Activated CD8-positive, alpha-beta memory T cell treated with anti-CD3 and anti-CD28 coated beads, Interleukin-2, amount 50 U/mL, for 1 hour (primary cell): Measurements from ENCODE around the gene SERPINF2.
"Not testable (repeated sequence)": the region's sequence is repeated elsewhere in the genome, so short reads cannot be mapped to it uniquely, and the experiment has no call there.

ENCODE experiments used
- DNase-seq: peaks from one replicate; pipeline ENCODE4 v3.0.0-alpha.2; 2020; ENCODE audit errors: extremely low read depth

The SERPINF2 gene

GRCh38 chr17:1716076-1716911 lies 26.4 kb upstream of the SERPINF2 start:
- DNase-seq: peak; percentile 100

GRCh38 chr17:1716912-1717695 lies 25.6 kb upstream of the SERPINF2 start:
- peak; percentile 54 for DNase-seq

DNA sequence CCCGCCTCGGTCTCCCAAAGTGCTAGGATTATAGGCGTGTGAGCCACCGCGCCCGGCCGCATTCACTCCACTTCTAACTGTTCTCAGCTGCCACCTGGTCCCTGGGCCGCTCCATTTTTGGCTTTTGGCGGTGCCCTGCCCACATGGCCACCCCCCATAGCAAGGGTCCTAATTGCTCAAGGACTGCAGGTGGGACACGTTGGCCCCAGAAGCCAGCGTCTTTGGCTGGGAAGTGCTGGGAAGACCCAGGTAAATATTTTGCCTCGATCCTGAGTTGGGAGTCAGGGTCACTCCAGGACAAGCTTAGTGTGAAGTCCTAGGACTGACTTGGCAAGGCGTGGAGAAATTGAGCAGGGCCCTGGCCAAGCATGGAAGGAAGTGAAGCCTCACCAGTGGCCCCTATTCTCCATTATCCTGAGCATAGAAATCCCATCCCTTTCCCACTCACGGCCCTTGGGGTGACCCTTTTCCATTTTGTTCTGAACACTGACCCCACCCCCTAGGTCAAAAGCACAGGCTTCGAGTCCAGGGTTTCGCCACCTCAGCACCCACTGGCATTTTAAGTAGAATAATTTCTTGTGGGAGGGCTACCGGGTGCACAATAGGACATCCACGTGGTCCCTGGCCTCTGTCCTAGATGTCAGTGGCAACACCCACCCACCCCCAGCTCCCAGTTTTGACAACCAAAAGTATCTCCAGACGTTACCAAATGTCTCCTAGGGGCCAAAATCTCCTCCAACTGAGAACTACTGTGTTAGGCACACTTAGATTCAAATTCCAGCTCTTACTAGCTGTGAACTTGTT lies 24.1 kb upstream of the SERPINF2 start:
- DNase-seq: no peak

DNA sequence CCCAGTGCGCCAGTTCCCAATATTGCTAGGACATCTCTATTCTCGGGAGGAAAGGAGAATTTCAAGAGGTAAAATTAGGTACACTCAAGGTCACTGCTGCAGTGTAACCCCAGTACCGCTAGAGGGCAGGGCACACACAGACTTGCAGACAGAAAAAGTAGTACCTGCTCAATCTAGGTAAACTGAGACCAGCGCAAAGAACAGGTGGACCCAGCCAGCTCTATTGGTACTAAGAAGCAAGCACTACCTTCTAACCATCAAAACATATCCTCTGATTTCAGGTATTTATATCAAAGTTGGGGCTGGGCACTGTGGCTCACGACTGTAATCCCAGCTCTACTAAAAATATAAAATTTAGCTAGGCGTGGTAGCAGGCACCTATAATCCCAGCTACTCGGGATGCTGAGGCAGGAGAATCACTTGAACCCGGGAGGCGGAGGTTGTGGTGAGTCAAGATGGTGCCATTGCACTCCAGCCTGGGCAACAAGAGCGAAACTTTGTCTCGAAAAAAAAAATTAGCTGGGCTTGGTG lies 21.8 kb upstream of the SERPINF2 start:
- no peak for DNase-seq

DNA sequence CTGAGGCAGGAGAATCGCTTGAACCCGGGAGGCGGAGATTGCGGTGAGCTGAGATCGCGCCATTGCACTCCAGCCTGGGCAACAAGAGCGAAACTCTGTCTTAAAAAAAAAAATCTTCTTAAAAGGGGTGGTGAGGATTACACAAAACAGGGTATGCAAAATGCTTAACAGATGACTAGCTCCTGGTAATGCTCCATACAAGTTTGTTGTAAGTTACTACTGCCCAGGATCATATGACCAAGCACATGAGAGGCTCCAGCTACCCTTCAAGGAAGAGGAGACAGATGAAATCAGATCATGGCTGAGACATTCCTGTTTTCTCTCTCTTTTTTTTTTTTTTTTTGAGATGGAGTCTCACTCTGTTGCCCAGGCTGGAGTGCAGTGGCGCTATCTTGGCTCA lies 20.6 kb upstream of the SERPINF2 start:
- not testable (repeated sequence) for DNase-seq

GRCh38 chr17:1724351-1724868 lies 18.3 kb upstream of the SERPINF2 start, which contains the start of gene WDR81:
WDR81 (plus strand) TSS chr17:1724704; CDS start chr17:1724960, 256 bp downstream.
- DNase-seq: peak; percentile 53

- no peak for DNase-seq
Measured at GRCh38 chr17:1724869-1725641, 17.6 kb upstream of the SERPINF2 start.

DNA sequence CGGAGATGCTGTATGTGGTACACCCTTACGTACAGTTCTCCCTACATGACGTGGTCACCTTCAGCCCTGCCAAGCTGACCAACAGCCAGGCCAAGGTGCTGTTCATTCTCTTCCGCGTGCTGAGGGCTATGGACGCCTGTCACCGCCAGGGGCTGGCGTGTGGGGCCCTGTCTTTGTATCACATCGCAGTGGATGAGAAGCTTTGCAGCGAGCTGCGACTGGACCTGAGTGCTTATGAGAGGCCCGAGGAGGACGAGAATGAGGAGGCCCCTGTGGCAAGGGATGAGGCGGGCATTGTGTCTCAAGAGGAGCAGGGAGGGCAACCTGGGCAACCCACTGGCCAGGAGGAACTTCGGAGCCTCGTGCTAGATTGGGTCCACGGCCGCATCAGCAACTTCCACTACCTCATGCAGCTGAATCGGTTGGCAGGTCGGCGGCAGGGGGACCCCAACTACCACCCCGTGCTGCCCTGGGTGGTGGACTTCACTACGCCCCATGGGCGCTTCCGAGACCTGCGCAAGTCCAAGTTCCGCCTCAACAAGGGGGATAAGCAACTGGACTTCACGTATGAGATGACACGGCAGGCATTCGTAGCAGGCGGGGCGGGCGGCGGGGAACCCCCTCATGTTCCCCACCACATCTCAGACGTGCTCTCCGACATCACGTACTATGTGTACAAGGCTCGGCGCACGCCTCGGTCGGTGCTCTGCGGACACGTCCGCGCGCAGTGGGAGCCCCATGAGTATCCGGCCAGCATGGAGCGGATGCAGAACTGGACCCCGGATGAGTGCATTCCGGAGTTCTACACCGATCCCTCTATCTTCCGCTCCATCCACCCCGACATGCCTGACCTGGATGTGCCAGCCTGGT lies 16.8 kb upstream of the SERPINF2 start:
- no peak for DNase-seq

GRCh38 chr17:1726626-1727257 lies 15.9 kb upstream of the SERPINF2 start:
- DNase-seq: no peak

DNA sequence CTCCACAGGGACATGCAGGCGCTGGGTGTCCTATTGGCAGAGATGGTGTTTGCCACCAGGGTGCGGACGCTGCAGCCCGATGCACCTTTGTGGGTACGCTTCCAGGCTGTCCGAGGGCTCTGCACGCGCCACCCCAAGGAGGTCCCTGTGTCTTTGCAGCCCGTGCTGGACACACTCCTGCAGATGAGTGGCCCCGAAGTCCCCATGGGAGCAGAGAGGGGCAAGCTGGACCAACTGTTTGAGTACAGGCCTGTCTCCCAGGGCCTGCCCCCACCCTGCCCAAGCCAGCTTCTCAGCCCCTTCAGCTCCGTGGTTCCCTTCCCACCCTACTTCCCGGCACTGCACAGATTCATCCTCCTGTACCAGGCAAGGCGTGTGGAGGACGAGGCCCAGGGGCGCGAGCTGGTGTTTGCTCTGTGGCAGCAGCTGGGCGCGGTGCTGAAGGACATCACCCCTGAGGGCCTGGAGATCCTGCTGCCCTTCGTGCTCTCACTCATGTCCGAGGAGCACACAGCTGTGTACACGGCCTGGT lies 15.3 kb upstream of the SERPINF2 start:
- DNase-seq: no peak

GRCh38 chr17:1727876-1728630 lies 14.6 kb upstream of the SERPINF2 start:
- no peak for DNase-seq

GRCh38 chr17:1729966-1730325 lies 12.7 kb upstream of the SERPINF2 start:
- DNase-seq: no peak

GRCh38 chr17:1730326-1731193 lies 12.1 kb upstream of the SERPINF2 start:
- no peak for DNase-seq

GRCh38 chr17:1731194-1731506 lies 11.5 kb upstream of the SERPINF2 start:
- no peak for DNase-seq

GRCh38 chr17:1732241-1732832 lies 10.3 kb upstream of the SERPINF2 start:
- no peak for DNase-seq

GRCh38 chr17:1732833-1733321 lies 9.8 kb upstream of the SERPINF2 start:
- DNase-seq: no peak

DNA sequence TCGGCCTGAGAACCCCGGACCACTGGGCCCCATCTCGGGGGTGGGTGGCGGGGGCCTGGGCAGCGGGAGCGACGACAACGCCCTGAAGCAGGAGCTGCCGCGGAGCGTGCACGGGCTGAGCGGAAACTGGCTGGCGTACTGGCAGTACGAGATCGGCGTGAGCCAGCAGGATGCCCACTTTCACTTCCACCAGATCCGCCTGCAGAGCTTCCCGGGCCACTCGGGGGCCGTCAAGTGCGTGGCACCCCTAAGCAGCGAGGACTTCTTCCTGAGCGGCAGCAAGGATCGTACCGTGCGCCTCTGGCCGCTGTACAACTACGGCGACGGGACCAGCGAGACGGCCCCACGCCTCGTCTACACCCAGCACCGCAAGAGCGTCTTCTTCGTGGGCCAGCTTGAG lies 8.9 kb upstream of the SERPINF2 start:
- no peak for DNase-seq
